ENCODE data around the gene MTIF3. TPM values are rescaled to one million over a fixed set of nuclear protein-coding genes. Genes with fewer than 3 reads are reported as not detected.
A peak's percentile ranks its signal among the peaks of the same experiment; 100 is the strongest.

MTIF3 gene
- total and polyA plus RNA-seq, 12 donors: 51.9 to 181 (median 82.2) TPM

DNA sequence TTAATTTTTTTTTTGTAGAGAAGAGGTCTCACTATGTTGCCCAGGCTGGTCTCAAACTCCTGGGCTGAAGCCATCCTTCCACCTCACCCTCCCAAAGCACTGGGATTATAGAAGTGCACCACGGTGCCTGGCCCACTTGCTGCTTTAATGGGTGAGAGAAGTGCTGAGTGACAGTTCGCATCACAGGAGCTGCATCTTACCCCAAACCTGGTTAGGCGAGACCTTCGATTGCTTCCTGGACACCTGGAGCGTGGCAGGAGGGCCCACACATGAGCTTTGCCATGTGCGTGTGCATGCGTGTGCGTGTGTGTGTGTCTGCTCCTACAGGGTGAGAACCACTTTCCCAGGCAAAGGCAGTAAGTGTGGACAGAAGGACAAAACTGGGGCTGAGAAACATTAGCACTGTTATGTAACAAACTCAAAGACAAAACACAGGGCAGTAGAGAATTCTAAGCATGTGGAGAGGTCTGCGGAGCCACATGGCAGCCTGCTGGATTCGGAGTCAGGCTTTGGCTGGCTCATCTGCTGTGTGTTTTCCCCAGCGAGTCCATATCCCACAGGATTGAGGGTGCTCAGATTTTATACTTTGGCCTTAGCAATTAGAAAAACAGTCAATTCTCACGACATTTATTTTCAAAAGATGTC, 11.7 kb upstream of the MTIF3 start:
- WGBS, 4 donors: 80 to 84% (median 82%) methylated on average over 9 to 12 of the region's 12 CpGs
- Histone ChIP-seq H3K4me1 (replicated peaks in 1 of 2) (no peaks in the 10 kb centered on the region), H3K4me3 (no peak overlapping the region), H3K27ac (no peak overlapping the region), H3K9me3 (replicated peaks in 1 of 3) (no peaks in the 10 kb centered on the region), H3K27me3 (no peaks in the 10 kb centered on the region), H3K36me3 (replicated peaks in 1 of 2) (no peaks in the 10 kb centered on the region)
- no peak for DNase-seq
- TF ChIP-seq POLR2A (IDR thresholded peaks at IDR 0.05): no peak
- TF ChIP-seq, protein P1, sequence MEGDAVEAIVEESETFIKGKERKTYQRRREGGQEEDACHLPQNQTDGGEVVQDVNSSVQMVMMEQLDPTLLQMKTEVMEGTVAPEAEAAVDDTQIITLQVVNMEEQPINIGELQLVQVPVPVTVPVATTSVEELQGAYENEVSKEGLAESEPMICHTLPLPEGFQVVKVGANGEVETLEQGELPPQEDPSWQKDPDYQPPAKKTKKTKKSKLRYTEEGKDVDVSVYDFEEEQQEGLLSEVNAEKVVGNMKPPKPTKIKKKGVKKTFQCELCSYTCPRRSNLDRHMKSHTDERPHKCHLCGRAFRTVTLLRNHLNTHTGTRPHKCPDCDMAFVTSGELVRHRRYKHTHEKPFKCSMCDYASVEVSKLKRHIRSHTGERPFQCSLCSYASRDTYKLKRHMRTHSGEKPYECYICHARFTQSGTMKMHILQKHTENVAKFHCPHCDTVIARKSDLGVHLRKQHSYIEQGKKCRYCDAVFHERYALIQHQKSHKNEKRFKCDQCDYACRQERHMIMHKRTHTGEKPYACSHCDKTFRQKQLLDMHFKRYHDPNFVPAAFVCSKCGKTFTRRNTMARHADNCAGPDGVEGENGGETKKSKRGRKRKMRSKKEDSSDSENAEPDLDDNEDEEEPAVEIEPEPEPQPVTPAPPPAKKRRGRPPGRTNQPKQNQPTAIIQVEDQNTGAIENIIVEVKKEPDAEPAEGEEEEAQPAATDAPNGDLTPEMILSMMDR (IDR thresholded peaks at IDR 0.05): no peak
- intact Hi-C loops (cut with DNase I): no loop called here

DNA sequence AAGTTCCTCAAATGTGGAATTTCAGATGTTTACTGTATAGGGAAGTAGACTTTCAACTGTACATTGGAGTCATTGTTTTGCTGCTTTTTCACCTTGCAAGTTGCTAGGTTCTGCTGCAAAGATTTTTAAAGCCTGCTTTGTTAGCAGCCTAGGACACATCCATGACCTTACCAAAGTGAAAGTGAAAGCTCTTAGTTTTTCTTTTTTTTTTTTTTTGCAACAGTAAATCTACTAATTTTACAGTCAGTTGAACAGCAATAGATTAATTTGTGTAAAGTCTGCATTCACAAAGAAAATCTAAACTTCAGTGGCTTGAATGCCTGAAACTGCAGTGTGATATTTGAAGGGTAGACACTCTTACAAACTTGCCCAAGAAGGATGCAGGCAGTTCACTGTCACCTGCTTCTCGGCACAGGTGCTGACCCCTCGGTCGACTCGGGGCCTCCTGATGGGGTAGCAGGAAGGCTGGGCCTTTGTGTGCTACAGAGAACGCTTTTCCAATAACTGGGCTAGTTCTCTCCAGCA, 5.0 kb upstream of the MTIF3 start:
- Histone ChIP-seq H3K4me3 (peak overlapping the region in 1 of 4 donors; percentile 50), H3K9me3 (replicated peaks in 1 of 3) (no peaks in the 10 kb centered on the region), H3K27me3 (no peaks in the 10 kb centered on the region), H3K27ac (no peak overlapping the region), H3K36me3 (replicated peaks in 1 of 2) (no peaks in the 10 kb centered on the region), H3K4me1 (replicated peaks in 1 of 2) (peaks cover 0 to 6% of the 10 kb centered on the region in 2 donors)
- DNase-seq: no peak
- TF ChIP-seq, protein P1 (IDR thresholded peaks at IDR 0.05): no peak
- no peak for TF ChIP-seq POLR2A (IDR thresholded peaks at IDR 0.05)
- WGBS, 4 donors: 23 to 35% (median 24%) methylated on average over 5 of the region's 5 CpGs
- intact Hi-C loops (cut with DNase I): no loop called here

DNA sequence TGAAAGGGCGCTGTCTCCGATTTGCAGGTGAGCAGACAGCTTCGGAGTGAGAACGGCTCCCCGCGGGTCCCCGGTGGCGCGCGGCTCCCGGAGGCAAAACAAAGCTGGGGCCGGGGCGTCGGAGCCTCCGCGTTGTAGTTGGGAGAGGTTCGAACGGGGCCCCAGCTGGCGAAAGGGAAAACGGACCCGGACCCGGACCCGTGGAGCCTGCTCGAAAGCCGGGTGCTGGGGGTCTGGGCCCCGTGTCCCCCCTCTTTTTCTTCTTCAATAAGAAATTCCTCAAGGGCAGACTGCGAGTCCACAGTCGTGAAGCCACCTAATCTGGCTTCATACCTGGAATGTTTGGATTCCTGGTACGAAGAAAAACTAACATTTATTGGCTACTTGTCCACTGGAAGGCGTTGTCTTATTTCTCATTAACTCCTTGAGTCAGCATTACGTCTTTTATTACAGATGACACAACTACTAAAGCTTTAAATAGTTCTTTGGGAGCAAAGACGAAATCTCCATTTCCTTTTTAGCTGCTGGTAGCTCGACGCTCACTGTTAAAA, 632 bp upstream of the MTIF3 start:
- peak overlapping the region; percentile 97 to 99 (median 98) for H3K27ac ChIP-seq
- no peaks in the 10 kb centered on the region for H3K27me3 ChIP-seq
- no peaks in the 10 kb centered on the region for H3K36me3 ChIP-seq (replicated peaks in 1 of 2)
- intact Hi-C loops (cut with DNase I): no loop called here
- 0 to 1% (median 1%) methylated on average over 30 to 34 of the region's 34 CpGs for WGBS, 4 donors
- TF ChIP-seq POLR2A (IDR thresholded peaks at IDR 0.05): peak in 1 of 2 donors; percentile 39
- TF ChIP-seq, protein P1 (IDR thresholded peaks at IDR 0.05): no peak
- peak; percentile 23 to 58 (median 37) for DNase-seq
- no peaks in the 10 kb centered on the region for H3K9me3 ChIP-seq (replicated peaks in 1 of 3)
- H3K4me3 ChIP-seq: peak overlapping the region; percentile 73 to 94 (median 84)
- H3K4me1 ChIP-seq (replicated peaks in 1 of 2): peaks cover 10 to 31% of the 10 kb centered on the region in 2 donors

DNA sequence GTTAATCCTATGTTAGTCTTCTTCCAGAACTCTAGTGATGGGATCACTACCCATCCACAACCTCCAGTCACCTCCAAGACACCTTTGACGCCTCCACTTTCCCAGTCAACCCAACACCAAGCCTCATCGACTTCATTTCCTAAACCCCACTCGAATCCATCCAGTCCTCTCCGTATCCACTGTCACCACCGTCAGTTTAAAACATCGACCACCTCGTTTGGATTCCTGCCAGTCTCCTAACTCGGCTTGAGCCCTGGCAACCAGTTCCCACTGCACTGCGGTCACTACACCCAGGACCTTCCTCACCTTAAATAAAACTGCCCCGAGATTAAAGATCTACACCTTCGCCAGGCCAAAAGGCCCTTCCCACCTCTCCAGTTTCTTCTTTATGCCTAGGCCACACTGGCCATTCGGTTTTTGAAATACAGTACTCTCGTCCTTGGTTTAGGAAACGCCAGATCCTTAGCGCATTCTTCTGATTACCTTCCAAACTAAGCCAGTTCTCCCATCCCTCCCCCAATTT, 1.2 kb downstream of the MTIF3 start:
- Histone ChIP-seq H3K4me3 (peak overlapping the region in 3 of 4 donors; percentile 73 to 94 (median 76)), H3K9me3 (replicated peaks in 1 of 3) (no peaks in the 10 kb centered on the region), H3K36me3 (replicated peaks in 1 of 2) (no peaks in the 10 kb centered on the region), H3K4me1 (replicated peaks in 1 of 2) (peaks cover 10 to 31% of the 10 kb centered on the region in 2 donors), H3K27me3 (no peaks in the 10 kb centered on the region), H3K27ac (peak overlapping the region; percentile 97 to 99 (median 98))
- intact Hi-C loops (cut with DNase I): no loop called here
- TF ChIP-seq, protein P1 (IDR thresholded peaks at IDR 0.05): no peak
- TF ChIP-seq POLR2A (IDR thresholded peaks at IDR 0.05): no peak
- 33 to 42% (median 35%) methylated on average over 15 of the region's 15 CpGs for WGBS, 4 donors
- no peak for DNase-seq

Data from adrenal gland (tissue), 12 donors.